Uterus (tissue), 2 donors: ENCODE results near the gene DCLK3.

Experiments
- CTCF ChIP-seq, 4 experiments: fragments of 200-600 bp in 2 of 4; fragments of 450-650 bp in 2 of 4; sonication (generic) in 2 of 4; IDR thresholded peaks; one replicate each; pipeline ENCODE4 v1.5.1; 2016 to 2019; ENCODE audit warnings: antibody characterized with exemption in 4 of 4, mild to moderate bottlenecking in 2 of 4, moderate library complexity in 1 of 4
- POLR2A ChIP-seq, 2 donors: fragments of 450-650 bp; IDR thresholded peaks; one replicate each; pipeline ENCODE4 v1.6.1; 2016; ENCODE audit warnings: antibody characterized with exemption in 2 of 2, mild to moderate bottlenecking in 1 of 2, moderate library complexity in 1 of 2

- TF ChIP-seq POLR2A (IDR thresholded peaks at IDR 0.05) (no peak), CTCF (IDR thresholded peaks at IDR 0.05) (no peak)
These were observed 101.7 kb downstream of the DCLK3 start for GRCh38 chr3:36662626-36663025.
